MM.1S (cell line): ENCODE results near the gene RNASE11.
"Not testable (repeated sequence)": the region's sequence is repeated elsewhere in the genome, so short reads cannot be mapped to it uniquely, and the experiment has no call there.

Experiments
- DNase-seq: peaks from one replicate; pipeline ENCODE4 v3.0.0-alpha.2; 2015
- H2AFZ ChIP-seq: fragments of 300-600 bp; sonication (generic); 2 replicates; pipeline ENCODE4 v1.6.0; 2016; ENCODE audit warnings: antibody characterized with exemption, low read length
- H3F3A ChIP-seq: fragments of 300-600 bp; sonication (generic); 2 replicates; pipeline ENCODE4 v1.6.1; 2016; ENCODE audit warnings: mild to moderate bottlenecking, antibody characterized with exemption, low read length, moderate library complexity, mixed read lengths; ENCODE audit not compliant: insufficient read depth
- H3K27ac ChIP-seq: fragments of 300-600 bp; sonication (generic); 2 replicates; pipeline ENCODE4 v1.5.1; 2016; ENCODE audit warnings: mild to moderate bottlenecking, low read length
- H3K27me3 ChIP-seq: fragments of 300-600 bp; sonication (generic); replicated peaks from 2 replicates; pipeline ENCODE4 v1.6.0; 2016; ENCODE audit warnings: low read length; ENCODE audit not compliant: insufficient read depth
- H3K36me3 ChIP-seq: fragments of 300-600 bp; sonication (generic); replicated peaks from 2 replicates; pipeline ENCODE4 v1.6.1; 2016; ENCODE audit warnings: mild to moderate bottlenecking, low read length, mixed read lengths; ENCODE audit not compliant: insufficient read depth
- H3K4me1 ChIP-seq: fragments of 300-600 bp; sonication (generic); 2 replicates; pipeline ENCODE4 v1.6.1; 2016; ENCODE audit warnings: low read length, mixed read lengths
- H3K4me2 ChIP-seq: fragments of 300-600 bp; sonication (generic); 2 replicates; pipeline ENCODE4 v1.6.0; 2016; ENCODE audit warnings: low read depth, low read length
- H3K4me3 ChIP-seq: fragments of 300-600 bp; sonication (generic); 2 replicates; pipeline ENCODE4 v1.5.1; 2016; ENCODE audit warnings: low read length, mixed read lengths
- H3K79me2 ChIP-seq: fragments of 300-600 bp; sonication (generic); 2 replicates; pipeline ENCODE4 v1.6.1; 2016; ENCODE audit warnings: mixed run types, low read length, mixed read lengths
- H3K9ac ChIP-seq: fragments of 300-600 bp; sonication (generic); 2 replicates; pipeline ENCODE4 v1.6.1; 2016; ENCODE audit warnings: low read length, mixed read lengths
- H3K9me2 ChIP-seq: fragments of 300-600 bp; sonication (generic); replicated peaks from 2 replicates; pipeline ENCODE4 v1.6.1; 2016; ENCODE audit warnings: mild to moderate bottlenecking, low read length, mixed read lengths; ENCODE audit not compliant: insufficient read depth
- H3K9me3 ChIP-seq: fragments of 300-600 bp; sonication (generic); replicated peaks from 2 replicates; pipeline ENCODE4 v1.6.1; 2016; ENCODE audit warnings: mild to moderate bottlenecking, low read length, mixed read lengths; ENCODE audit not compliant: insufficient read depth
- H4K20me1 ChIP-seq: fragments of 300-600 bp; sonication (generic); 2 replicates; pipeline ENCODE4 v1.6.1; 2016; ENCODE audit warnings: mild to moderate bottlenecking, low read length, moderate library complexity, mixed read lengths; ENCODE audit not compliant: insufficient read depth
- CTCF ChIP-seq: fragments of 300-600 bp; sonication (generic); IDR thresholded peaks from 2 replicates; pipeline ENCODE4 v1.5.1; 2016; ENCODE audit warnings: antibody characterized with exemption, low read length, mixed read lengths
- EZH2 ChIP-seq: fragments of 300-600 bp; sonication (generic); optimal IDR thresholded peaks from 2 replicates; pipeline ENCODE3; 2017; ENCODE audit warnings: low read depth, mild to moderate bottlenecking, antibody characterized with exemption, low read length, mixed read lengths
- EZH2phosphoT487 ChIP-seq: fragments of 300-600 bp; sonication (generic); IDR thresholded peaks from 2 replicates; pipeline ENCODE4 v1.6.1; 2018; ENCODE audit warnings: antibody characterized with exemption, low read length

RNASE11 gene

GRCh38 chr14:20569066-20569465 is 18.7 kb downstream of the RNASE11 start:
- no peak for TF ChIP-seq CTCF
- TF ChIP-seq EZH2 = no peak
- TF ChIP-seq EZH2phosphoT487 = no peak
- Histone ChIP-seq H3K27me3 (no peaks in the 10 kb centered on the region), H4K20me1 (no peaks in the 10 kb centered on the region), H3K9ac (no peak overlapping the region), H3F3A (no peaks in the 10 kb centered on the region), H3K4me2 (no peak overlapping the region), H3K27ac (no peak overlapping the region), H3K4me1 (no peaks in the 10 kb centered on the region), H3K9me2 (no peaks in the 10 kb centered on the region), H3K9me3 (no peaks in the 10 kb centered on the region), H3K4me3 (no peak overlapping the region), H3K79me2 (no peaks in the 10 kb centered on the region), H3K36me3 (no peaks in the 10 kb centered on the region), H2AFZ (no peak overlapping the region)
- no peak for DNase-seq

GRCh38 chr14:20568393-20568792 is 19.4 kb downstream of the RNASE11 start:
- Histone ChIP-seq H3K4me1 (no peaks in the 10 kb centered on the region), H3K4me3 (no peak overlapping the region), H3K9ac (no peak overlapping the region), H3K27me3 (no peaks in the 10 kb centered on the region), H3K9me3 (no peaks in the 10 kb centered on the region), H3F3A (no peaks in the 10 kb centered on the region), H2AFZ (no peak overlapping the region), H3K9me2 (no peaks in the 10 kb centered on the region), H3K36me3 (no peaks in the 10 kb centered on the region), H4K20me1 (no peaks in the 10 kb centered on the region), H3K4me2 (no peak overlapping the region), H3K79me2 (no peaks in the 10 kb centered on the region), H3K27ac (no peak overlapping the region)
- DNase-seq = no peak
- no peak for TF ChIP-seq EZH2phosphoT487
- TF ChIP-seq CTCF = no peak
- TF ChIP-seq EZH2 = no peak

- H3F3A ChIP-seq, H2AFZ ChIP-seq, H3K4me3 ChIP-seq, H3K4me2 ChIP-seq, DNase-seq, H3K9me2 ChIP-seq, H3K36me3 ChIP-seq, H3K4me1 ChIP-seq, H3K9me3 ChIP-seq, H3K79me2 ChIP-seq, H4K20me1 ChIP-seq, H3K27ac ChIP-seq, H3K27me3 ChIP-seq, H3K9ac ChIP-seq: not testable (repeated sequence)
Observed at GRCh38 chr14:20567199-20567598, 20.6 kb downstream of the RNASE11 start.

- no peaks in the 10 kb centered on the region for H3K9me2 ChIP-seq
- H3K9me3 ChIP-seq = no peaks in the 10 kb centered on the region
- H3K9ac ChIP-seq = no peak overlapping the region
- H3K27me3 ChIP-seq = no peaks in the 10 kb centered on the region
- H3F3A ChIP-seq = no peaks in the 10 kb centered on the region
- no peak for DNase-seq
- TF ChIP-seq EZH2 (no peak), CTCF (no peak), EZH2phosphoT487 (no peak)
- H3K4me3 ChIP-seq = no peak overlapping the region
- H2AFZ ChIP-seq = no peak overlapping the region
- no peaks in the 10 kb centered on the region for H4K20me1 ChIP-seq
- H3K36me3 ChIP-seq = no peaks in the 10 kb centered on the region
- no peaks in the 10 kb centered on the region for H3K4me1 ChIP-seq
- no peaks in the 10 kb centered on the region for H3K79me2 ChIP-seq
- no peak overlapping the region for H3K27ac ChIP-seq
- no peak overlapping the region for H3K4me2 ChIP-seq
Observed at GRCh38 chr14:20564501-20564997, 23.3 kb downstream of the RNASE11 start.
